Measurements from ENCODE around the gene MID1IP1.

GRCh38 chrX:38803243-38803587 is 2.0 kb downstream of the MID1IP1 start:
- TF ChIP-seq, protein P1, sequence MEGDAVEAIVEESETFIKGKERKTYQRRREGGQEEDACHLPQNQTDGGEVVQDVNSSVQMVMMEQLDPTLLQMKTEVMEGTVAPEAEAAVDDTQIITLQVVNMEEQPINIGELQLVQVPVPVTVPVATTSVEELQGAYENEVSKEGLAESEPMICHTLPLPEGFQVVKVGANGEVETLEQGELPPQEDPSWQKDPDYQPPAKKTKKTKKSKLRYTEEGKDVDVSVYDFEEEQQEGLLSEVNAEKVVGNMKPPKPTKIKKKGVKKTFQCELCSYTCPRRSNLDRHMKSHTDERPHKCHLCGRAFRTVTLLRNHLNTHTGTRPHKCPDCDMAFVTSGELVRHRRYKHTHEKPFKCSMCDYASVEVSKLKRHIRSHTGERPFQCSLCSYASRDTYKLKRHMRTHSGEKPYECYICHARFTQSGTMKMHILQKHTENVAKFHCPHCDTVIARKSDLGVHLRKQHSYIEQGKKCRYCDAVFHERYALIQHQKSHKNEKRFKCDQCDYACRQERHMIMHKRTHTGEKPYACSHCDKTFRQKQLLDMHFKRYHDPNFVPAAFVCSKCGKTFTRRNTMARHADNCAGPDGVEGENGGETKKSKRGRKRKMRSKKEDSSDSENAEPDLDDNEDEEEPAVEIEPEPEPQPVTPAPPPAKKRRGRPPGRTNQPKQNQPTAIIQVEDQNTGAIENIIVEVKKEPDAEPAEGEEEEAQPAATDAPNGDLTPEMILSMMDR (IDR thresholded peaks at IDR 0.05), result no peak
- no peak for TF ChIP-seq EP300 (IDR thresholded peaks at IDR 0.05)

All from ovary (tissue), 3 donors.